ENCODE data around the gene RALGPS1.

- TF ChIP-seq CTCF (IDR thresholded peaks at IDR 0.05) (no peak), POLR2A (IDR thresholded peaks at IDR 0.05) (no peak)
Measured at GRCh38 chr9:126962336-126962735, 47.8 kb downstream of the RALGPS1 start.
